K562 (cell line): Measurements from ENCODE around the gene TSGA10IP. TPM values are rescaled to one million over a fixed set of nuclear protein-coding genes. Genes with fewer than 3 reads are reported as not detected.
A peak's percentile ranks its signal among the peaks of the same experiment; 100 is the strongest.

Experiments used
- ARID2 ChIP-seq: fragments of 450-650 bp; IDR thresholded peaks from 2 replicates; pipeline ENCODE4 v1.6.1; 2017; ENCODE audit warnings: antibody characterized with exemption, mild to moderate bottlenecking
- ARNT ChIP-seq, 2 experiments: fragments of 450-650 bp; IDR thresholded peaks; 2 replicates each; pipeline ENCODE4 v1.6.1; 2016; ENCODE audit warnings: mild to moderate bottlenecking in 1 of 2
- CTCF ChIP-seq, 3 experiments: IDR thresholded peaks in 2 of 3; conservative IDR thresholded peaks in 1 of 3; 2 replicates each; pipeline ENCODE4 v1.5.1; 2011 to 2012; ENCODE audit warnings: low read length in 3 of 3, mild to moderate bottlenecking in 3 of 3, control low read depth in 2 of 3, improper control_type of control experiment in 1 of 3, inconsistent platforms in 1 of 3, low read depth in 1 of 3, mixed read lengths in 1 of 3, moderate library complexity in 1 of 3; ENCODE audit not compliant: insufficient read depth in 2 of 3
- DDX20 ChIP-seq: fragments of 450-650 bp; IDR thresholded peaks from 2 replicates; pipeline ENCODE4 v1.6.1; 2016; ENCODE audit warnings: missing genetic modification characterization, low read depth, mild to moderate bottlenecking, missing compliant biosample characterization, moderate library complexity
- ELF1 ChIP-seq: fragments of 200-800 bp; sonication (Bioruptor generic); IDR thresholded peaks from 2 replicates; pipeline ENCODE4 v1.6.1; 2016; ENCODE audit warnings: missing genetic modification characterization, missing compliant biosample characterization
- JUN ChIP-seq, 2 experiments: sonication (generic) in 1 of 2; formaldehyde crosslinking in 1 of 2; IDR thresholded peaks; 2 replicates each; pipeline versions ENCODE4 v1.6.1 to v1.8.0; 2012 to 2022; ENCODE audit warnings: borderline replicate concordance in 2 of 2, mild to moderate bottlenecking in 2 of 2, improper control_type of control experiment in 1 of 2, low read depth in 1 of 2, low read length in 1 of 2, missing genetic modification reagents in 1 of 2
- MLLT1 ChIP-seq, 2 experiments: fragments of 450-650 bp; IDR thresholded peaks; 2 replicates each; pipeline ENCODE4 v1.6.1; 2016
- NFE2L1 ChIP-seq: fragments of 450-650 bp; IDR thresholded peaks from 2 replicates; pipeline ENCODE4 v1.6.1; 2016; ENCODE audit warnings: missing genetic modification characterization, low read depth, mild to moderate bottlenecking, missing compliant biosample characterization, moderate library complexity, borderline replicate concordance
- RBM22 ChIP-seq: fragments of 200-400 bp; formaldehyde crosslinking; IDR thresholded peaks from 2 replicates; pipeline ENCODE4 v1.6.1; 2018; ENCODE audit warnings: low read length, low read depth; ENCODE audit not compliant: poor library complexity, severe bottlenecking
- REST ChIP-seq, 2 experiments: fragments of 450-650 bp; formaldehyde crosslinking in 1 of 2; IDR thresholded peaks; 2 replicates each; pipeline versions ENCODE4 v1.4.0 to v1.6.1; 2014 to 2020; ENCODE audit warnings: mild to moderate bottlenecking in 2 of 2, borderline replicate concordance in 1 of 2, low read depth in 1 of 2
- TOE1 ChIP-seq, 2 experiments: fragments of 450-650 bp in 1 of 2; sonication (generic) in 1 of 2; formaldehyde crosslinking in 1 of 2; IDR thresholded peaks; 2 replicates each; pipeline versions ENCODE4 v1.7.1 to v1.8.0; 2016 to 2022; ENCODE audit warnings: borderline replicate concordance in 2 of 2, mild to moderate bottlenecking in 2 of 2, antibody characterized with exemption in 1 of 2, inconsistent platforms in 1 of 2, low read depth in 1 of 2, missing genetic modification reagents in 1 of 2, moderate library complexity in 1 of 2
- ZNF316 ChIP-seq: fragments of 450-650 bp; IDR thresholded peaks from 2 replicates; pipeline ENCODE4 v1.6.1; 2016
- ZNF445 ChIP-seq: fragments of 250-450 bp; sonication (Bioruptor Pico); IDR thresholded peaks from 2 replicates; pipeline ENCODE4 v1.4.0; 2020; ENCODE audit warnings: low read depth, mild to moderate bottlenecking, moderate library complexity
- polyA plus RNA-seq, 8 experiments: library from polyadenylated mRNA; depleted of rRNA in 4 of 8; stranded (reverse) in 5 of 8; unstranded in 3 of 8; fragments of >200 nt; fragmentation: Nextera tagmentation in 2 of 8; fragmentation: Illumina TruSeq in 1 of 8; extraction: Ambion mirVana in 2 of 8; extraction: Trizol in 1 of 8; gene quantifications; 2 replicates each; pipeline versions ENCODE4 v1.2.1 to v1.2.3, GENCODE V29; 2011 to 2014; ENCODE audit warnings: inconsistent platforms in 1 of 8, missing spikeins in 1 of 8
- total RNA-seq, 7 experiments: library from RNA; depleted of rRNA in 6 of 7; stranded (reverse); fragments of >200 nt in 6 of 7; fragmentation: Illumina TruSeq in 2 of 7; extraction: Trizol in 2 of 7; gene quantifications; 2 replicates each; pipeline versions ENCODE4 v1.2.1 to v1.2.3, GENCODE V29; 2011 to 2021; ENCODE audit warnings: low replicate concordance in 1 of 7

TSGA10IP gene
- total and polyA plus RNA-seq, 9 of the 15 experiments (the other 6 are each of a cell fraction or from before 2014, with no cell fraction given) = not detected

GRCh38 chr11:65988791-65989592, 43.7 kb downstream of the TSGA10IP start (continued):
- TF ChIP-seq RBM22 (no peak), MLLT1 (IDR thresholded peaks at IDR 0.05) (peak in 1 of 2 experiments; percentile 90; a peak in 2 of 4 replicates), ARNT (IDR thresholded peaks at IDR 0.05) (peak in 1 of 2 experiments; percentile 61; a peak in 1 of 4 replicates), ZNF445 (CRISPR knock-in tag) (no peak), NFE2L1 (tag) (no peak), TOE1 (IDR thresholded peaks at IDR 0.05; ENCODE audit: borderline replicate concordance) (peak; percentile 20; the same call in 1 of the 2 replicates), TOE1 (CRISPR knock-in tag; IDR thresholded peaks at IDR 0.05; ENCODE audit: borderline replicate concordance, low read depth) (no peak), CTCF (IDR thresholded peaks at IDR 0.05 in 2 of 3, conservative IDR thresholded peaks at IDR 0.05 in 1 of 3; ENCODE audit: insufficient read depth in 2 of 3, low read depth in 1 of 3, low read length in 3 of 3) (peak; percentile 99 to 100 (median 99)), JUN (IDR thresholded peaks at IDR 0.05; ENCODE audit: borderline replicate concordance, low read depth, low read length) (peak; percentile 23; the same call in 1 of the 2 replicates), JUN (CRISPR knock-in tag; IDR thresholded peaks at IDR 0.05; ENCODE audit: borderline replicate concordance) (no peak), DDX20 (tag) (no peak), ARID2 (peak; percentile 96), REST (IDR thresholded peaks at IDR 0.05; ENCODE audit: borderline replicate concordance) (peak; percentile 96), REST (CRISPR knock-in tag; IDR thresholded peaks at IDR 0.05; ENCODE audit: low read depth) (no peak), ZNF316 (peak; percentile 91), ELF1 (0 out of 2 replicates have a peak, but pooled peaks have one; percentile 38)
